HT1080 (cell line): ENCODE data around the gene GRID1. TPM values are rescaled to one million over a fixed set of nuclear protein-coding genes. Genes with fewer than 3 reads are reported as not detected.

ENCODE experiments used
- DNase-seq: peaks from one replicate; pipeline ENCODE4 v3.0.0-alpha.2; 2015; ENCODE audit warnings: low read depth
- total RNA-seq: library from RNA; depleted of rRNA; stranded (reverse); fragments of >200 nt; shearing (Covaris generic); gene quantifications from 2 replicates; pipeline ENCODE4 v1.2.3, GENCODE V29; 2014

Gene GRID1
- total RNA-seq, 1 experiment from 2014 or later = 5.4 TPM

- no peak for DNase-seq
Measured at GRCh38 chr10:86019141-86019540, 347.5 kb downstream of the GRID1 start.

GRCh38 chr10:86018735-86019058 lies 347.9 kb downstream of the GRID1 start:
- no peak for DNase-seq

- DNase-seq = peak; percentile 51
Measured at GRCh38 chr10:86017841-86018734, 348.5 kb downstream of the GRID1 start.

- DNase-seq = no peak
Measured at GRCh38 chr10:86013568-86013967, 353.0 kb downstream of the GRID1 start.

GRCh38 chr10:86007171-86007570 lies 359.4 kb downstream of the GRID1 start:
- no peak for DNase-seq

GRCh38 chr10:86004337-86004736 lies 362.3 kb downstream of the GRID1 start:
- DNase-seq = no peak

GRCh38 chr10:86003201-86003621 lies 363.4 kb downstream of the GRID1 start:
- DNase-seq = no peak

GRCh38 chr10:86001521-86001920 lies 365.1 kb downstream of the GRID1 start:
- DNase-seq = no peak

GRCh38 chr10:85997544-85997943 lies 369.1 kb downstream of the GRID1 start:
- no peak for DNase-seq

GRCh38 chr10:85995791-85996190 lies 370.8 kb downstream of the GRID1 start:
- peak; percentile 29 for DNase-seq

- DNase-seq = no peak
Measured at GRCh38 chr10:85993840-85994507, 372.6 kb downstream of the GRID1 start.

GRCh38 chr10:85993140-85993539 lies 373.5 kb downstream of the GRID1 start:
- no peak for DNase-seq

GRCh38 chr10:85992324-85992723 lies 374.3 kb downstream of the GRID1 start:
- no peak for DNase-seq

- peak; percentile 47 for DNase-seq
Measured at GRCh38 chr10:85986777-85987176, 379.8 kb downstream of the GRID1 start.

GRCh38 chr10:85983051-85983450 lies 383.5 kb downstream of the GRID1 start:
- no peak for DNase-seq

GRCh38 chr10:85979598-85979997 lies 387.0 kb downstream of the GRID1 start:
- no peak for DNase-seq

GRCh38 chr10:85978566-85979358 lies 387.8 kb downstream of the GRID1 start:
- no peak for DNase-seq

GRCh38 chr10:85977642-85978041 lies 389.0 kb downstream of the GRID1 start:
- DNase-seq = no peak

- no peak for DNase-seq
Measured at GRCh38 chr10:85976267-85976793, 390.3 kb downstream of the GRID1 start.

- no peak for DNase-seq
Measured at GRCh38 chr10:85971494-85971893, 395.1 kb downstream of the GRID1 start.

- DNase-seq = peak; percentile 81
Measured at GRCh38 chr10:85967594-85967993, 399.0 kb downstream of the GRID1 start.
